GM10248 (cell line): ENCODE results near the gene LXN.

Source experiments
- CTCF ChIA-PET: fragments of 300-600 bp; sonication (Branson Sonifier 250); formaldehyde crosslinking; extraction: SDS; loops from one replicate; lab custom pipeline; 2021; ENCODE audit warnings: antibody characterized with exemption; lab: Yijun Ruan, JAX
- POLR2A ChIA-PET: fragments of 350-650 bp; sonication (Branson Sonifier 250); formaldehyde crosslinking; extraction: SDS; loops from one replicate; lab custom pipeline; 2020; ENCODE audit warnings: antibody characterized with exemption; lab: Yijun Ruan, JAX
- DNase-seq: peaks from one replicate; pipeline ENCODE4 v3.0.0; 2012; ENCODE audit errors: extremely low spot score
- CTCF ChIP-seq: IDR thresholded peaks from 2 replicates; pipeline ENCODE4 v1.5.1; 2012; ENCODE audit warnings: mild to moderate bottlenecking, low read depth; ENCODE audit errors: extremely low read depth, missing control alignments, control extremely low read depth

LXN gene

DNA sequence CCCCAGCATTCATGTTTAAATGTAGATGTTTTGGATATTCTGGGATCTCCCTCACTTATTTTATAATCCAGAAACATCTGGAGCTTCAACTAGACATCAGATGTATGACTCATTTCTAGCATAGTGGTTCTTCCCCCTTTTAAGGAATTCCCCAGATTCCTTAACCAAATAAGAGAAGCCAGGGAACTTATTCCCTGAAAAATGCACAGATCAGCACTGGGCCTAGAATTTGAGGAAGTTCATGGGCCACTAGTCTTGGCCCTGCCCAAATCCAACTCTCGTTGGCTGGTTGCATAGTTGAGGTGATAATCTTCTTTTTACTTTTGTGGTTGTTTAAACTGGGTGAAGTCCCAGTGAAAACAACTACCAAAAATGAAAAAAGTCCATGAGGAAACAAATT is 39.4 kb upstream of the LXN start:
- no peak for DNase-seq
- ChIA-PET CTCF (interaction anchor here (2.0 kb wide), 1 partner anchor 8 kb away, joined by 7 read pairs; no protein-coding TSS in a partner anchor), POLR2A (no interaction called here)
- no peak for TF ChIP-seq CTCF

- no peak for TF ChIP-seq CTCF
- ChIA-PET CTCF (interaction anchor here (1.2 kb wide), 1 partner anchor 16 kb away, joined by 6 read pairs; no protein-coding TSS in a partner anchor), POLR2A (no interaction called here)
- no peak for DNase-seq
Observed at GRCh38 chr3:158710601-158711000, 38.2 kb upstream of the LXN start.

DNA sequence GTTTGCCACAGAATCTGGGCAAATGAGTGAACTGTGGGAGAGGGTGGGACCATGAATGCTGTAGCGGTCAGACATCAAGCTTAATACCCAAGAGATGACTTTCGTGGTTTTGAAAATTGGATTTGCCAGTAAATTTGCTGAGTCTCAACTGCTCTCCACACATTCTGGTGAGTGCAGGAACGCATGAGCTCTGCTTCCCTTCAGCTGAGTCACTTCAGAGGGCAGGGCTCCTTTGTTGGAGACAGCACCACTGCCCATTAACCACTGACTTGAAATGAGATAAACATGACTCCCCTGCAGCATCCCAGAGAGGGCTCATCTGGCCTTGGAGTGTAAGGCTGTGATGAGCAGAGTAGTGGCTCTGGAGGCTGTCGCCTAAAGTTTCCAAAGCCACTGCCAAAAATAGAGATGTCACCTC is 37.2 kb upstream of the LXN start:
- DNase-seq, result no peak
- TF ChIP-seq CTCF, result no peak
- ChIA-PET POLR2A (no interaction called here), CTCF (no interaction called here)

GRCh38 chr3:158703566-158703965 is 31.1 kb upstream of the LXN start:
- TF ChIP-seq CTCF, result no peak
- ChIA-PET CTCF (interaction anchor here (0.7 to 3.6 kb wide), 5 partner anchors 9 to 1097 kb away, joined by 3 to 27 read pairs (median 5); no protein-coding TSS in a partner anchor), POLR2A (no interaction called here)
- DNase-seq, result no peak

DNA sequence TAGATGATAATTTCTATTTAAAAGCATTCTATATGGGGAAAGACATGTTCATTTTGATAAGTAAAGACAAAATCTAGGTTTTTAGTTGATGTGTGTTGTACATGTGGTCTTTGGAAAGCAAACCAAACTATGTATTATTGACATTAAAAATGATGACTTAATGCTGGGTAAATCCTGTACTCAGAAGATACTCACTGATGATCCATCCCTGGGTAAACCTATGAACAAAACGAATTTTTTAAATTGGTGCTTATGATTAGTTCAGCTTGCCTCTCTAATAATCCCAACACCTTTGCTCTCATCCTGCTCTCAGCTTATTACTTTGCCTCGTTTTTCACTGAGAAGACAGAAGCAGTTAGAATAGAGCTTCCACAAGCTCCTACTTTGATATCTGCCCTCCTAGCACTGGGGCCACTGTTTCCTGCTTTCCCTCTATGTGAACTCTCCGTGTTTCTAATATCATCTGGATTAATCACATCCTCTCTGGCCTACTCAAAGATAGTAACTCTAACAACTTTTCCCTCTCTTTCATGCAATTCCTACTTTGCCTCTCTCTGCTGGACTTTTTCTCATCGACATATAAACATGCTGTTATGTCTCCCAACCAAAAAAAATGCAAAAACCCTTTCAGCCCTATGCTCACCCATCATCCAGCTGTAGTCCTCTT is 30.5 kb upstream of the LXN start:
- POLR2A ChIA-PET, result no interaction called here

GRCh38 chr3:158701420-158702065 is 29.1 kb upstream of the LXN start:
- ChIA-PET POLR2A (no interaction called here), CTCF (interaction anchor here (0.9 to 1.7 kb wide), 6 partner anchors 12 to 51 kb away, joined by 3 to 6 read pairs (median 4); no protein-coding TSS in a partner anchor)
- DNase-seq, result no peak
- TF ChIP-seq CTCF, result no peak

More for the DNA sequence above, 30.5 kb upstream of the LXN start:
- CTCF ChIA-PET, result interaction anchor here (1.5 to 3.6 kb wide), 3 partner anchors 10 to 92 kb away, joined by 5 to 27 read pairs (median 7); no protein-coding TSS in a partner anchor
- TF ChIP-seq CTCF, result no peak
- DNase-seq, result no peak
